ENCODE measurements around the gene UBR2.
"Not testable (repeated sequence)": the region's sequence is repeated elsewhere in the genome, so short reads cannot be mapped to it uniquely, and the experiment has no call there.

The UBR2 gene

GRCh38 chr6:42674368-42674767 is 110.5 kb downstream of the UBR2 start:
- not testable (repeated sequence) for H3K4me3 ChIP-seq (ENCODE audit: low read length); H3K9ac ChIP-seq (ENCODE audit: low read depth, low read length); H3K9me3 ChIP-seq (replicated peaks; ENCODE audit: low read length); H3K27me3 ChIP-seq (ENCODE audit: control insufficient read depth, insufficient read depth, low read length); H3K4me2 ChIP-seq (ENCODE audit: low read length)
- Histone ChIP-seq H3K36me3 (ENCODE audit: insufficient read depth, low read length) (peaks cover 82% of the 10 kb centered on the region), H3K4me1 (ENCODE audit: control insufficient read depth, insufficient read depth, low read length) (peaks cover 12% of the 10 kb centered on the region)

- Histone ChIP-seq H3K4me2 (ENCODE audit: low read length) (no peak overlapping the region), H3K4me3 (ENCODE audit: low read length) (no peak overlapping the region), H3K27me3 (ENCODE audit: control insufficient read depth, insufficient read depth, low read length) (no peaks in the 10 kb centered on the region), H3K36me3 (ENCODE audit: insufficient read depth, low read length) (peaks cover 82% of the 10 kb centered on the region), H3K9me3 (replicated peaks; ENCODE audit: low read length) (no peaks in the 10 kb centered on the region), H3K9ac (ENCODE audit: low read depth, low read length) (no peak overlapping the region), H3K4me1 (ENCODE audit: control insufficient read depth, insufficient read depth, low read length) (peaks cover 12% of the 10 kb centered on the region)
These were observed 111.0 kb downstream of the UBR2 start for GRCh38 chr6:42674780-42675179.

- H3K36me3 ChIP-seq (ENCODE audit: insufficient read depth, low read length) = peaks cover 78% of the 10 kb centered on the region
- H3K4me2 ChIP-seq (ENCODE audit: low read length) = no peak overlapping the region
- H3K9me3 ChIP-seq (replicated peaks; ENCODE audit: low read length) = no peaks in the 10 kb centered on the region
- H3K27me3 ChIP-seq (ENCODE audit: control insufficient read depth, insufficient read depth, low read length) = no peaks in the 10 kb centered on the region
- H3K4me3 ChIP-seq (ENCODE audit: low read length) = no peak overlapping the region
- H3K9ac ChIP-seq (ENCODE audit: low read depth, low read length) = no peak overlapping the region
- peaks cover 8% of the 10 kb centered on the region for H3K4me1 ChIP-seq (ENCODE audit: control insufficient read depth, insufficient read depth, low read length)
These were observed 115.5 kb downstream of the UBR2 start for GRCh38 chr6:42679358-42679757.

- H3K4me3 ChIP-seq (ENCODE audit: low read length) = no peak overlapping the region
- H3K27me3 ChIP-seq (ENCODE audit: control insufficient read depth, insufficient read depth, low read length) = no peaks in the 10 kb centered on the region
- no peak overlapping the region for H3K9ac ChIP-seq (ENCODE audit: low read depth, low read length)
- peaks cover 57% of the 10 kb centered on the region for H3K36me3 ChIP-seq (ENCODE audit: insufficient read depth, low read length)
- H3K9me3 ChIP-seq (replicated peaks; ENCODE audit: low read length) = no peaks in the 10 kb centered on the region
- H3K4me1 ChIP-seq (ENCODE audit: control insufficient read depth, insufficient read depth, low read length) = peaks cover 32% of the 10 kb centered on the region
- no peak overlapping the region for H3K4me2 ChIP-seq (ENCODE audit: low read length)
These were observed 124.5 kb downstream of the UBR2 start for GRCh38 chr6:42688281-42688680.

- Histone ChIP-seq H3K36me3 (ENCODE audit: insufficient read depth, low read length) (peaks cover 56% of the 10 kb centered on the region), H3K27me3 (ENCODE audit: control insufficient read depth, insufficient read depth, low read length) (no peaks in the 10 kb centered on the region), H3K4me1 (ENCODE audit: control insufficient read depth, insufficient read depth, low read length) (peaks cover 43% of the 10 kb centered on the region), H3K4me3 (ENCODE audit: low read length) (no peak overlapping the region), H3K9me3 (replicated peaks; ENCODE audit: low read length) (no peaks in the 10 kb centered on the region), H3K9ac (ENCODE audit: low read depth, low read length) (no peak overlapping the region), H3K4me2 (ENCODE audit: low read length) (no peak overlapping the region)
These were observed 125.5 kb downstream of the UBR2 start for GRCh38 chr6:42689371-42689770.

- Histone ChIP-seq H3K4me1 (ENCODE audit: control insufficient read depth, insufficient read depth, low read length) (peaks cover 52% of the 10 kb centered on the region), H3K36me3 (ENCODE audit: insufficient read depth, low read length) (peaks cover 50% of the 10 kb centered on the region), H3K4me3 (ENCODE audit: low read length) (no peak overlapping the region), H3K4me2 (ENCODE audit: low read length) (no peak overlapping the region), H3K9me3 (replicated peaks; ENCODE audit: low read length) (no peaks in the 10 kb centered on the region), H3K9ac (ENCODE audit: low read depth, low read length) (no peak overlapping the region), H3K27me3 (ENCODE audit: control insufficient read depth, insufficient read depth, low read length) (no peaks in the 10 kb centered on the region)
These were observed 126.4 kb downstream of the UBR2 start for GRCh38 chr6:42690151-42690702.

GRCh38 chr6:42690872-42691271 is 127.0 kb downstream of the UBR2 start:
- no peaks in the 10 kb centered on the region for H3K27me3 ChIP-seq (ENCODE audit: control insufficient read depth, insufficient read depth, low read length)
- H3K4me2 ChIP-seq (ENCODE audit: low read length) = no peak overlapping the region
- peaks cover 53% of the 10 kb centered on the region for H3K4me1 ChIP-seq (ENCODE audit: control insufficient read depth, insufficient read depth, low read length)
- no peak overlapping the region for H3K4me3 ChIP-seq (ENCODE audit: low read length)
- no peak overlapping the region for H3K9ac ChIP-seq (ENCODE audit: low read depth, low read length)
- peaks cover 47% of the 10 kb centered on the region for H3K36me3 ChIP-seq (ENCODE audit: insufficient read depth, low read length)
- H3K9me3 ChIP-seq (replicated peaks; ENCODE audit: low read length) = no peaks in the 10 kb centered on the region

- no peaks in the 10 kb centered on the region for H3K9me3 ChIP-seq (replicated peaks; ENCODE audit: low read length)
- no peak overlapping the region for H3K4me3 ChIP-seq (ENCODE audit: low read length)
- H3K27me3 ChIP-seq (ENCODE audit: control insufficient read depth, insufficient read depth, low read length) = no peaks in the 10 kb centered on the region
- H3K9ac ChIP-seq (ENCODE audit: low read depth, low read length) = peak overlapping the region; percentile 33
- H3K36me3 ChIP-seq (ENCODE audit: insufficient read depth, low read length) = peaks cover 47% of the 10 kb centered on the region
- peak overlapping the region; percentile 26 for H3K4me2 ChIP-seq (ENCODE audit: low read length)
- H3K4me1 ChIP-seq (ENCODE audit: control insufficient read depth, insufficient read depth, low read length) = peaks cover 64% of the 10 kb centered on the region
These were observed 128.5 kb downstream of the UBR2 start for GRCh38 chr6:42692137-42692911.

- H3K4me2 ChIP-seq (ENCODE audit: low read length) = no peak overlapping the region
- H3K9me3 ChIP-seq (replicated peaks; ENCODE audit: low read length) = no peaks in the 10 kb centered on the region
- H3K9ac ChIP-seq (ENCODE audit: low read depth, low read length) = peak overlapping the region; percentile 60
- peaks cover 39% of the 10 kb centered on the region for H3K36me3 ChIP-seq (ENCODE audit: insufficient read depth, low read length)
- H3K4me3 ChIP-seq (ENCODE audit: low read length) = no peak overlapping the region
- H3K27me3 ChIP-seq (ENCODE audit: control insufficient read depth, insufficient read depth, low read length) = no peaks in the 10 kb centered on the region
- peaks cover 64% of the 10 kb centered on the region for H3K4me1 ChIP-seq (ENCODE audit: control insufficient read depth, insufficient read depth, low read length)
These were observed 130.0 kb downstream of the UBR2 start for GRCh38 chr6:42693725-42694323.

- H3K36me3 ChIP-seq (ENCODE audit: insufficient read depth, low read length) = peaks cover 31% of the 10 kb centered on the region
- no peaks in the 10 kb centered on the region for H3K27me3 ChIP-seq (ENCODE audit: control insufficient read depth, insufficient read depth, low read length)
- H3K9ac ChIP-seq (ENCODE audit: low read depth, low read length) = peak overlapping the region; percentile 60
- H3K4me1 ChIP-seq (ENCODE audit: control insufficient read depth, insufficient read depth, low read length) = peaks cover 64% of the 10 kb centered on the region
- no peak overlapping the region for H3K4me3 ChIP-seq (ENCODE audit: low read length)
- H3K4me2 ChIP-seq (ENCODE audit: low read length) = no peak overlapping the region
- H3K9me3 ChIP-seq (replicated peaks; ENCODE audit: low read length) = no peaks in the 10 kb centered on the region
These were observed 130.8 kb downstream of the UBR2 start for GRCh38 chr6:42694586-42694985.

- H3K27me3 ChIP-seq (ENCODE audit: control insufficient read depth, insufficient read depth, low read length) = no peaks in the 10 kb centered on the region
- H3K9me3 ChIP-seq (replicated peaks; ENCODE audit: low read length) = no peaks in the 10 kb centered on the region
- no peak overlapping the region for H3K4me2 ChIP-seq (ENCODE audit: low read length)
- H3K36me3 ChIP-seq (ENCODE audit: insufficient read depth, low read length) = peaks cover 13% of the 10 kb centered on the region
- peaks cover 47% of the 10 kb centered on the region for H3K4me1 ChIP-seq (ENCODE audit: control insufficient read depth, insufficient read depth, low read length)
- H3K9ac ChIP-seq (ENCODE audit: low read depth, low read length) = no peak overlapping the region
- H3K4me3 ChIP-seq (ENCODE audit: low read length) = no peak overlapping the region
These were observed 132.9 kb downstream of the UBR2 start for GRCh38 chr6:42696526-42697267.
